ENCODE data around the gene XPC.

XPC gene

GRCh38 chr3:14209581-14210289 is 31.3 kb upstream of the XPC start:
- ChIA-PET CTCF (interaction anchor here (1.3 to 1.6 kb wide), 3 partner anchors 23 to 257 kb away, joined by 3 to 6 read pairs (median 6); no protein-coding TSS in a partner anchor), POLR2A (no interaction called here)
- Histone ChIP-seq H3K36me3 (ENCODE audit: control insufficient read depth in 4 of 4, insufficient read depth in 4 of 4, low read length in 3 of 4) (no peaks in the 10 kb centered on the region), H3K4me3 (ENCODE audit: control insufficient read depth in 1 of 7, extremely low read depth in 1 of 7, insufficient read depth in 4 of 7, low read depth in 2 of 7, low read length in 6 of 7) (no peak overlapping the region), H3K4me1 (ENCODE audit: control extremely low read depth in 1 of 4, control insufficient read depth in 4 of 4, insufficient read depth in 4 of 4, low read length in 3 of 4) (peaks cover 0 to 11% (median 7%) of the 10 kb centered on the region in 4 experiments), H3K9me3 (ENCODE audit: control extremely low read depth in 1 of 5, control insufficient read depth in 4 of 5, insufficient read depth in 2 of 5, low read depth in 1 of 5, low read length in 4 of 5) (no peaks in the 10 kb centered on the region), H3K27ac (ENCODE audit: insufficient read depth in 1 of 2, low read depth in 1 of 2, low read length in 2 of 2, poor library complexity in 1 of 2, severe bottlenecking in 2 of 2) (no peak overlapping the region), H3K27me3 (replicated peaks in 2 of 5; ENCODE audit: control insufficient read depth in 4 of 5, insufficient read depth in 5 of 5, low read length in 4 of 5) (no peaks in the 10 kb centered on the region)
- DNase-seq, result no peak
- WGBS (ENCODE audit: insufficient coverage), result 98% methylated on average over 10 of the region's 14 CpGs

- Histone ChIP-seq H3K4me1 (ENCODE audit: control extremely low read depth in 1 of 4, control insufficient read depth in 4 of 4, insufficient read depth in 4 of 4, low read length in 3 of 4) (peaks cover 0 to 19% (median 15%) of the 10 kb centered on the region in 4 experiments), H3K36me3 (ENCODE audit: control insufficient read depth in 4 of 4, insufficient read depth in 4 of 4, low read length in 3 of 4) (no peaks in the 10 kb centered on the region), H3K4me3 (ENCODE audit: control insufficient read depth in 1 of 7, extremely low read depth in 1 of 7, insufficient read depth in 4 of 7, low read depth in 2 of 7, low read length in 6 of 7) (no peak overlapping the region), H3K27ac (ENCODE audit: insufficient read depth in 1 of 2, low read depth in 1 of 2, low read length in 2 of 2, poor library complexity in 1 of 2, severe bottlenecking in 2 of 2) (no peak overlapping the region), H3K27me3 (replicated peaks in 2 of 5; ENCODE audit: control insufficient read depth in 4 of 5, insufficient read depth in 5 of 5, low read length in 4 of 5) (no peaks in the 10 kb centered on the region), H3K9me3 (ENCODE audit: control extremely low read depth in 1 of 5, control insufficient read depth in 4 of 5, insufficient read depth in 2 of 5, low read depth in 1 of 5, low read length in 4 of 5) (no peaks in the 10 kb centered on the region)
- ChIA-PET POLR2A (no interaction called here), CTCF (interaction anchor here (1.6 kb wide), 1 partner anchor 24 kb away, joined by 6 read pairs; no protein-coding TSS in a partner anchor)
- DNase-seq, result no peak
- WGBS (ENCODE audit: insufficient coverage), result 73% methylated on average over 3 of the region's 5 CpGs
Observed at GRCh38 chr3:14208977-14209394, 30.6 kb upstream of the XPC start.

GRCh38 chr3:14208168-14208567 is 29.8 kb upstream of the XPC start:
- ChIA-PET POLR2A (no interaction called here), CTCF (interaction anchor here (1.6 kb wide), 1 partner anchor 24 kb away, joined by 5 read pairs; no protein-coding TSS in a partner anchor)
- H3K27me3 ChIP-seq (replicated peaks in 2 of 5; ENCODE audit: control insufficient read depth in 4 of 5, insufficient read depth in 5 of 5, low read length in 4 of 5), result no peaks in the 10 kb centered on the region
- H3K4me1 ChIP-seq (ENCODE audit: control extremely low read depth in 1 of 4, control insufficient read depth in 4 of 4, insufficient read depth in 4 of 4, low read length in 3 of 4), result peaks cover 2 to 24% (median 20%) of the 10 kb centered on the region in 4 experiments
- no peak overlapping the region for H3K4me3 ChIP-seq (ENCODE audit: control insufficient read depth in 1 of 7, extremely low read depth in 1 of 7, insufficient read depth in 4 of 7, low read depth in 2 of 7, low read length in 6 of 7)
- WGBS (ENCODE audit: insufficient coverage), result 100% methylated on average over 1 of the region's 4 CpGs
- H3K9me3 ChIP-seq (ENCODE audit: control extremely low read depth in 1 of 5, control insufficient read depth in 4 of 5, insufficient read depth in 2 of 5, low read depth in 1 of 5, low read length in 4 of 5), result no peaks in the 10 kb centered on the region
- H3K27ac ChIP-seq (ENCODE audit: insufficient read depth in 1 of 2, low read depth in 1 of 2, low read length in 2 of 2, poor library complexity in 1 of 2, severe bottlenecking in 2 of 2), result no peak overlapping the region
- DNase-seq, result no peak
- H3K36me3 ChIP-seq (ENCODE audit: control insufficient read depth in 4 of 4, insufficient read depth in 4 of 4, low read length in 3 of 4), result no peaks in the 10 kb centered on the region

GRCh38 chr3:14206548-14207177 is 28.3 kb upstream of the XPC start:
- no peak for DNase-seq
- no peak overlapping the region for H3K27ac ChIP-seq (ENCODE audit: insufficient read depth in 1 of 2, low read depth in 1 of 2, low read length in 2 of 2, poor library complexity in 1 of 2, severe bottlenecking in 2 of 2)
- peaks cover 2 to 26% (median 20%) of the 10 kb centered on the region in 4 experiments for H3K4me1 ChIP-seq (ENCODE audit: control extremely low read depth in 1 of 4, control insufficient read depth in 4 of 4, insufficient read depth in 4 of 4, low read length in 3 of 4)
- no peak overlapping the region for H3K4me3 ChIP-seq (ENCODE audit: control insufficient read depth in 1 of 7, extremely low read depth in 1 of 7, insufficient read depth in 4 of 7, low read depth in 2 of 7, low read length in 6 of 7)
- CTCF ChIA-PET, result interaction anchor here (0.8 to 2.4 kb wide), 9 partner anchors 9 to 261 kb away, joined by 3 to 10 read pairs (median 4); partner anchors contain the start of genes LSM3 and XPC
- no peaks in the 10 kb centered on the region for H3K27me3 ChIP-seq (replicated peaks in 2 of 5; ENCODE audit: control insufficient read depth in 4 of 5, insufficient read depth in 5 of 5, low read length in 4 of 5)
- no peaks in the 10 kb centered on the region for H3K36me3 ChIP-seq (ENCODE audit: control insufficient read depth in 4 of 4, insufficient read depth in 4 of 4, low read length in 3 of 4)
- POLR2A ChIA-PET, result interaction anchor here (1.0 kb wide), 1 partner anchor 26 kb away, joined by 5 read pairs; no protein-coding TSS in a partner anchor
- H3K9me3 ChIP-seq (ENCODE audit: control extremely low read depth in 1 of 5, control insufficient read depth in 4 of 5, insufficient read depth in 2 of 5, low read depth in 1 of 5, low read length in 4 of 5), result no peaks in the 10 kb centered on the region
- 100% methylated on average over 6 of the region's 6 CpGs for WGBS (ENCODE audit: insufficient coverage)

- CTCF ChIA-PET, result interaction anchor here (0.7 to 6.2 kb wide), 42 partner anchors 9 to 308 kb away, joined by 3 to 84 read pairs (median 6); partner anchors contain the start of gene LSM3
- H3K27ac ChIP-seq (ENCODE audit: insufficient read depth in 1 of 2, low read depth in 1 of 2, low read length in 2 of 2, poor library complexity in 1 of 2, severe bottlenecking in 2 of 2), result peak overlapping the region in 1 of 2 experiments; percentile 51
- no peaks in the 10 kb centered on the region for H3K27me3 ChIP-seq (replicated peaks in 2 of 5; ENCODE audit: control insufficient read depth in 4 of 5, insufficient read depth in 5 of 5, low read length in 4 of 5)
- peaks cover 0 to 2% (median under 1%) of the 10 kb centered on the region in 4 experiments for H3K36me3 ChIP-seq (ENCODE audit: control insufficient read depth in 4 of 4, insufficient read depth in 4 of 4, low read length in 3 of 4)
- peak overlapping the region in 1 of 7 experiments; percentile 2 for H3K4me3 ChIP-seq (ENCODE audit: control insufficient read depth in 1 of 7, extremely low read depth in 1 of 7, insufficient read depth in 4 of 7, low read depth in 2 of 7, low read length in 6 of 7)
- peaks cover 2 to 21% (median 18%) of the 10 kb centered on the region in 4 experiments for H3K4me1 ChIP-seq (ENCODE audit: control extremely low read depth in 1 of 4, control insufficient read depth in 4 of 4, insufficient read depth in 4 of 4, low read length in 3 of 4)
- peak; percentile 44 to 83 (median 83) for DNase-seq
- 61% methylated on average over 9 of the region's 11 CpGs for WGBS (ENCODE audit: insufficient coverage)
- POLR2A ChIA-PET, result no interaction called here
- no peaks in the 10 kb centered on the region for H3K9me3 ChIP-seq (ENCODE audit: control extremely low read depth in 1 of 5, control insufficient read depth in 4 of 5, insufficient read depth in 2 of 5, low read depth in 1 of 5, low read length in 4 of 5)
Observed at GRCh38 chr3:14204515-14205284, 26.3 kb upstream of the XPC start.

- peak; percentile 83 to 93 (median 88) for DNase-seq
- H3K27ac ChIP-seq (ENCODE audit: insufficient read depth in 1 of 2, low read depth in 1 of 2, low read length in 2 of 2, poor library complexity in 1 of 2, severe bottlenecking in 2 of 2), result no peak overlapping the region
- ChIA-PET CTCF (interaction anchor here (0.6 to 6.2 kb wide), 62 partner anchors 8 to 345 kb away, joined by 3 to 84 read pairs (median 5); partner anchors contain the start of gene LSM3), POLR2A (interaction anchor here (0.6 kb wide), 1 partner anchor 42 kb away, joined by 3 read pairs; no protein-coding TSS in a partner anchor)
- no peaks in the 10 kb centered on the region for H3K9me3 ChIP-seq (ENCODE audit: control extremely low read depth in 1 of 5, control insufficient read depth in 4 of 5, insufficient read depth in 2 of 5, low read depth in 1 of 5, low read length in 4 of 5)
- H3K36me3 ChIP-seq (ENCODE audit: control insufficient read depth in 4 of 4, insufficient read depth in 4 of 4, low read length in 3 of 4), result peaks cover 3 to 13% (median 8%) of the 10 kb centered on the region in 4 experiments
- WGBS (ENCODE audit: insufficient coverage), result 62% methylated on average over 8 of the region's 10 CpGs
- peaks cover 2 to 21% (median 18%) of the 10 kb centered on the region in 4 experiments for H3K4me1 ChIP-seq (ENCODE audit: control extremely low read depth in 1 of 4, control insufficient read depth in 4 of 4, insufficient read depth in 4 of 4, low read length in 3 of 4)
- no peak overlapping the region for H3K4me3 ChIP-seq (ENCODE audit: control insufficient read depth in 1 of 7, extremely low read depth in 1 of 7, insufficient read depth in 4 of 7, low read depth in 2 of 7, low read length in 6 of 7)
- H3K27me3 ChIP-seq (replicated peaks in 2 of 5; ENCODE audit: control insufficient read depth in 4 of 5, insufficient read depth in 5 of 5, low read length in 4 of 5), result no peaks in the 10 kb centered on the region
Observed at GRCh38 chr3:14203521-14204079, 25.2 kb upstream of the XPC start.
